GM19099 (cell line): ENCODE data around the gene TNFRSF11A.

ENCODE experiments used
- POLR2A ChIP-seq: IDR thresholded peaks from 3 replicates; pipeline ENCODE4 v1.6.1; 2011; ENCODE audit warnings: low read depth; ENCODE audit not compliant: insufficient read length; ENCODE audit errors: extremely low read depth

The TNFRSF11A gene

DNA sequence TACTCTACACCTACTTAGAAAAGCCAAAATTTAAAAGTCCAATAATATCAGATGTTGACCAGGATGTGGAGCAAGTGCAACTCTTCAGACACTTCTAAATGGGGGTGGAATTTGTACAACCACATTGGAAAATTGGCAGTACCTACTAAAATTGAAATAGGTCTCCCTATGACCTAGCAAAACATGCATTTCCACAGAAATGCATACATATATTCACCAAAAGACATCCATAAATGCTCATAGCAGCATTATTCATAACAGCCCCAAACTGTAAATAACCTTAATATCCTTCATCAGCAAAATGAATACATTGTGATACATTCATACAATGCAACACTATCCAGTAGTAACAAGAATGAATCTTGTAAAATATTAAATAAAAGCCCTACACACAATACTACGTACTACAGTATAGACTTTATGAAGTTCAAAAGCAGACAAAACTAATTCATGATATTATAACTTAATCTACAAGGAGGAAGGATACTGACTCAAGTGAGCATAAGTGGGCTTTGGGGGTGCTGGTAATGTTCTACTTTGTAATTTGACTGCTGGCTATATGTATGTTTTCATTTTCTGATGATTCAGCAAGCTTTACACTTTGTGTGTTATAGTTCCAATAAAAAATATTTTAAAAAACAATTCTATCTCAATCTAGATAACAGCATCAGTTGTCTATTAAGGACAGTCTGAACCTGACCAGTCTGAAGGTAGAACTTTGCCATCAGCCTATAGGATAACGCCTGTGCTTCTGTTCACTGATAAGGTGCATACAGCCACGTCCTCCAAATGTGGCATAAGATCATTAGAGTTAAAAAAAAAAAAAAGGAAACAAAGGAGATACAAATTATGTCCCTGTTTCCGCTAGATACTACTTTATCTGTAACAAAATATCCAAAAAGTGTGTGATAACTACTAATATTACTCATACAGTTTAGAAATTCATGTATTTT is 6.6 kb upstream of the TNFRSF11A start:
- no peak for TF ChIP-seq POLR2A

DNA sequence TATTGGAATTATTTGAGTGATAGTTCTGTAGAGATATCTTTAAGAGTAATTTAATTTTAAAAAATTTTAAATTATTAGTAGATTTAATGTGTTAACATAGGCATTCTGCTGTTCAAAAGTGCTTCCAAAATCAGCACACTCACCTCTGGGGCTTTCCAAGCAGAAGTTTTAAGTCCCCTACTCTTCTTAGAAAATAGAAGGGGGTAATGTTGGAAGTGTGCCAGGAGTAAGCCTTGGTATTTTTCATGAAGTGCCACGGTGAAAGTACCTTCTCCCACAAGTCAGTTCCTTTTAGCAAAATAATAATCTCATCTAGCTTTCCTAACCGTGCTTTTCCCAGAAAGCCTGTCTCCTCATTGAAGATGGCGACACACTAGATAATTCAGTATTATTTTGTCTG is 3.9 kb upstream of the TNFRSF11A start:
- TF ChIP-seq POLR2A, result no peak

DNA sequence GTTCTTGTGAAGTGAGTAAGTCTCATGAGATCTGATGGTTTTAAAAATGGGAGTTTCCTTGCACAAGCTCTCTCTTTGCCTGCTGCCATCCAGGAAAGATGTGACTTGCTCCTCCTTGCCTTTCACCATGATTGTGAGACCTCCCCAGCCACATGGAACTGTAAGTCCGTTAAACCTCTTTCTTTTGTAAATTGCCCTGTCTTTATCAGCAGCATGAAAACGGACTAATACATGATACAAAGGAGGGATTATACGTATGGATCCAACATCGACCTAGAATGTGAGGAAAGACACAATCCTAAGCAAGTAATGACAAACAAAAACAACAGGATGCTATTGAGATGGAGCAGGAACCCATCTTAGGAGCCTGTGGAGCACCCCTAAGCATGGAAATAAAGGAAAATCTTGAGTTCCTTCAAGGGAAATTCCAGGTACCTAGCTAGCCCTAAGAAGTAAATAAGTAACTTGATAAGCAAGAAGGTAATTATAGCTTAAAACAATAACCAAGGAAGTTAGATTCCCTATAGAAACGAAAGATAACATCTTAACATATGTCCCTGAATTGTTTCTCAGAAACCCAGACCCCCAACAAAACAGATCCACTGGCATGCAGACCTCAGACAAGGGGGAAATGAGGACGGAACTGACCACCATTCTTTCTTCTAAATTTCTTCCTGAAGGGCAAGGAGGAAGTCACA is 1.5 kb upstream of the TNFRSF11A start:
- no peak for TF ChIP-seq POLR2A

DNA sequence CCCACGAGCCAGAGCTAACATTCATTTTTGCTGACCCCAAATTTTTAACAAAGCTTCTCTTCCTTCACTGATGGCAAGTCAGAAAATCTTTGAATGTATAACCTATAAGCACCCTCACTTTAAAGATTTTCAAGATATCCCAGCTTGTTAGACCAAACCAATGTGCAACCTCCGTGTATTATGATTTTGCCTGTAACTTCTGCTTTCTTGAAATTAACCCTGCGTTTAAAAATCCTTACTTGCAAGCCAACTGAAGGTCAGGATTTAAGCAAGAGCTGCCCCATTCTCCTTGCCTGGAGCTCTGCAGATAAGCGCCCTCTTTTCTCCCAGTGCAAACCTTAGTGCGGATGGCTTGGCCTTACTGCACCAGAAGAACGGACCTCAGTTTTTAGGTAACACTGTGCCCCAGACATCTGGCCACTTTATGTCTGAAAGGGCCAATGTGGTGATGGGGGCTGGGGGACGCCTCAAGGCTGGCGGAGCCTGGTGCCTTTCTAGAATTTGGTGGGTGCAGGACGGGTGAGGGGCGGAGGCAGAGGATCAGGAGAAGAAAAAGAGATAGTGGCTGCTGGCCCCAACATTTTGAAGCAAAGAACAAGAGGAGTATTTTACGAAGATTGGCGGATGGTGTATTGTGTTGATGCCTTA is 805 bp upstream of the TNFRSF11A start:
- no peak for TF ChIP-seq POLR2A

DNA sequence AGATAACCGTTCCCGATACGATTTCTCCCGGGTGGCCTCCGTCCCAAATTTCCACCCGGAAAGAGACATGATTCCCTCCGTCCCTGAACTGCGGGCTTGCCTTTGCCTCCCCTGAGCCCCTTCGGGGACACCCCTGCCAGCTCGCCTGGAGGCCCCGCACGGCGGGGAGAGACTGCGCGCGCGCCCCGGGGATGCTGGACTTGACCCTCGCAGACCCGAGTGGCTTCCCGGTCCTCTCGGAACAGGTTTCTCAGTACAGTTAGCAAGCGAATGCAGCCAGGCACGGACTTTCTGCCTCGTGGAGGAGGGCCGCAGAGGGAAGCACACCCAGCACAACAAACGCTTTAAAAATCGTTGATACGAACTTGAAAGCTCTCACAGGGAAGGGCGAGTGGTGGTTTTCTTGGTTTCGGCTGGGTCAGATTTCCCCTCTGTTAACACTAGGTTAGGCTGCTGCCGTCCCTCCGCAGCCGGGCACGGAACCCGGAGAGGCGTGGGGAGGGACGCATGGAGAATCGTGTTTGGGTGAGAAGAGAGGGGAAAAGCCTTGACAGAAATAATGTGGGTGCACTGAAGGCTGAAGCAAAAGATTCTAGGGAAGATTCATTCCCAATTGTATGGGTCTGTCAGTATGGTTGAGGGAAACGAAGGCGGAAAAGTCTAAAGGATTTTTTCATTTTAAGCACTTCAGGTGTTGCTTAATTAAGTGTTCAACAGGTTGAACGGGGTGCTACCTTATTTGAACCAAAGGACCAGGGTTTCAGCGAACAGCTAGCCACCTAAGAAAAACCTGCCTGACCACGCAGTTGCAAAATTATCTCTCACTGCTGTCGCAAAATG is 916 bp downstream of the TNFRSF11A start:
- no peak for TF ChIP-seq POLR2A

DNA sequence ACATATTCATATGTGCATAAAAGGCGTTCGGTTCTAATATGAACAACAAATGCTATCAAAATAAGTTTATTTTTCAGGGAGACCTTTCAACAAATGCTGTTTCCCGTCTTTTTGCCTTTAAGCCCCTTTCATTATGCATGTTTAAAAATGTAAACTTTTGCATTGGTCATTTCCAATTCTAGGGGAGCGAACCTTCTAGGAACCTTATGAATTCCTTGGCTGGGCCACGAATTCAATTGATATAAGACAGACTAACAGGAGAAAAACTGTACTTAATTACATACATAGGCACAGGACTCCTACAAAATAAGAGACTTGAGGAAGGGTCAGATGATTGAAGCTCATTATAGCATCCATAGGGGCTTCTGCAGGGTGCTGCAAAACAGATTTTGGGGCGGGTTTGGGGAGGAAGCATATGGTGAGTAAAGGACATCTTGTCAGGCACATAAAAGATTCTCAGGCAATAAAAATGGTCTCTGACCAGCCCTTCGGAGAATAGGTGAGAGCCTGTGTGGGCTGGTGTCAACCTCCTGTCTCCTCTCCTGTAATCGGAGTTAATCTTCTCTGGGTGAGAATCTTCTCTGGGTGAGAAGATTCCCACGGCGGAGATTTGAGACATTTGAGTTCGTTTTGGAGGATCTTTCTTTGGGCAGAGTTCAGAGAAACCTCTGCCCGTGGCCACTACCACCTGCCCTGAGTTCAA is 1.7 kb downstream of the TNFRSF11A start:
- no peak for TF ChIP-seq POLR2A

DNA sequence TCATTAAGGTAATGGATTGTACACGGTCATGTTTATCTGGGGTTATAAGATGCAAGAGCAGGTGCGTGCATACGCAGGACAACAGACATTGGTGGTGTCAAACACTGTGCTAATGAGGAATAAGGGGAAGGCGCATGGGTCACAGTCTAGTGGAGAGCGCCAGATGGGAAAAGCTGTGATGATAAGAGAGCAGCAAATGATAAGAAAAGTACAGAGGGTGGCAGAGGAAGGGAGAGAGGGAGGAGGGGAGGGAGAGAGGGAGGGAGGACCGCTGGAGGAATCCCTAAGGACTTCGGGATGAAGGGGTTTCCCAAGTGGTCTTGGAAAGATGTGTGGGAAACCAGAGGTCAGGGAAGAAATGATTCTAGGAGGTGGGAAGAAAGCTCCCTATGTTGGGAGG is 2.9 kb downstream of the TNFRSF11A start:
- no peak for TF ChIP-seq POLR2A

DNA sequence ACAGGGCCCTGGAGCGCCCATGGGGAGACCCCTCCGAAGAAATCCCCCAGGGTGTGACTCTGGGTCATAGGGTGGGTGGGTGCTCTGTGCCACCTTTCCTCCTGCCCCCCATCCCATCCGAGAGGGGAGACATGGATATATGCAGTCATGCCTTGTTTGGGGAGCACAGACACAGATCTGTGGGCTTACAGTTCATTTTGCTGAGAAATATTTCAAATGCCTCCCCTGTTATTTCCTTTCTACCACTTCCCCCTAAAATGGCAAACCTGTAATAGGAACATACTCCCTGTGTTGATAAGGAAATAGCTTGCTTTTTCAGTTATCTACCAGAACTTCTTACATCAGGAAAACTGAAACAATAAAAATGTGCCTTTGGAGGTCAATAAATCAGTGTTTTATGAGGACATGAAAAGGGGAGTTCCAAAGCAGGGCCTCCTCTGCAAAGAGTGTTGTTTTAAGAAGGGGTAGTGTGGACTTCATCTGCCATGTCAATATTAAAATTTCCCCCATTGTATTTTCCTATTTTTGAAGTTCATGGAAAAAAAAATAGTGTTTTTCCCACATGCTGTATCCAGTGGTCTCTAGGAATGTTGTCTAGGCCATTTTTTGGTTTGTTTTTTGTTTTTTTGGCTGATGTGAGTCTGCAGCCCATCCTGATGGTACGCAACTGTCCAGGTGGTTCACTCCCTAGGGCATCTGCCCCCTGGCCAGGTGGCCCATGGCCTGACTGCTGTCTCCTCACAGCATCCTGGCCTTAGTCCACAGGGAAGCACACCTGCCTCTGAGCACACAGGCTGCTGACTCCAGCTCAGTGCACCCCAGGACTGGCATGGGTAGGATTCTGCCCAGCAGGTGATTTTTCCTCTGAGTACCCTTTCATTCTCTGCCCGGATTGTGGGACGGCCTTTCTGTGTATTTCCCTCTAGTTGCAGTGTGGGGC is 3.7 kb downstream of the TNFRSF11A start:
- TF ChIP-seq POLR2A, result no peak

DNA sequence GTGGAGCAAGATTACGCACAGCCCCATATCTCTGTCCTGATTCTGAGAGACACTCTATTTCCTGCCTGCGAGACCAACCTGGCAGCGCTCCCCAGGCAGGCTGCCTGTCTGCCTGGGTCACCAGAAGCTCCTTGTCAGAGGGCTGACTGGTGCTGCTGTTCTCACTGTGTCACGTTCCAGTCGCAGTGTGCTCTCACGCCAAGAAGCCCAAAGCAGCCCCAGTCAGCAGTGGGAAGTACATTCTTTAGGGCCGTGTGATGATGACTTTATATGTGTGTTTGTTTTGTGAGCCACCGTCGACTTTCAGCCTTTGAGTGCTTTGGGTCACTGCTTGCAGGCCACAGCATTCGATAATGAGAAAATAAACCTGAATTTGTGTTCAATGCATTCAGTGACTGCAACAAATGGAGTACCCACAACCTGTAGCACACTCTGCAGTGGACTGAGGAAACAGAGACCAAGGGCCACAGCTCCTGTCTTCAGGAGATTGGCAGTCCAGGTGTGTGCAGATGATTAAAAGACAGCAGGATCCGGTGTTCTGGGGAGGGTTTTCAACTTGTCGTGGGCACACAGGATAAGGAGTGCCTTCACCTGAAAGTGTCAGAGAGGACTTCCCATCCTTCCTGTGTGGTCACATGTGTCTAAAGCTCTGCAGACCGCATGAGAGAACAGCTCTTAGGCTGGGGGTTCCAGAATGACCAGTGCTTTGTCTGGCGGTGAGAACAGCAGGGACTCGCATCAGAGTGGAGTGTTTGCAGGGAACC is 4.8 kb downstream of the TNFRSF11A start:
- no peak for TF ChIP-seq POLR2A

DNA sequence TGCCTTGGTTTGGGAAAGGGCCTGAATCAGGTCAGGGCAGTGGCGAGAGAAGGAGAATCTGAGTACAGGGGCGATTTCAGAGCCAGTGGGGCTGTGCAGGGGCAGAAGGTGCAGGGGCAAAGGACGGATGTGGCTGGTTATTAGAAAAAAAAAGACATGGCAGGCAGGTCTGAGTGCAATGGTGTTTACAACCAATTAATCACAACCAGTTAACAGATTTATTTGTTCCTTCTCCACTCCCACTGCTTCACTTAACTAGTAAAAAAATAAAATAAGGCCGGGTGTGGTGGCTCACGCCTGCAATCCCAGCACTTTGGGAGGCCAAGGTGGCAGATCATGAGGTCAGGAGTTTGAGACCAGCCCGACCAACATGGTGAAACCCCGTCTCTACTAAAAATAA is 5.5 kb downstream of the TNFRSF11A start:
- no peak for TF ChIP-seq POLR2A

DNA sequence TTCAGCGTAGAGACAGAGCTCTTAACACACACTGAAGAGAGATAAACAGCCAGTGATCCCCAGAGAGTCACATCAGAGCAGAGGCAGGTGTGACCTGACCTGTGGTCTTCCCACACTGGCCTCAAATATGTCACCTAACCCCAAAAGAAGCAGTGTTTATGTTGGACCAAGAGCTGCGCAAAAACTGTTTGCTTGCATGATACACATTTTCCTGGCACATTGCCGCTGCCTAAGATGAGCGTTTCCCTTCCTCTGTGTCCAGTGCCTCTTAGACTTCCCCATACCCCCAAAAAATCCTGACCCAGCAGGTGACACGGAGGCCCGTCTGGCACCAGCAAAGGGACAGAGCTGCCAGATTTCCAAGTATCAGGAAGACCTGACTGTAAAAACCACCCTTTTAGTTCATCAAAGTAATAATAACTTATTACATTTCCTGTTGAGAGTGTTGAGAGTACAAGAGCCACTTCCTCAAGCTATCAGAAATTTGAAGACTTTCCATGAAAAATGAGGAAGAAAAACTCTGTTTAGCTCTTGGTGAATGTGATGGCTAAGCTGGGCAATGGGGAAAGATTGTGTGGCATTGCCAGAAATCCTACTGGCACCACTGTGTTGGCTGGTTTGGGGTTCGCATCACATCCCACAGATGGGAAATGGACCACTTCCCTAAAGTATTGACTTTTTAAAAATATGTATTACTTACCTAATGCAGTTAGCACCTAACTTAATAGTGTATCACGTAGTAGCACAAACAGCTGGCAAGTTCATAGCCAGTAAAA is 6.7 kb downstream of the TNFRSF11A start:
- TF ChIP-seq POLR2A, result no peak

DNA sequence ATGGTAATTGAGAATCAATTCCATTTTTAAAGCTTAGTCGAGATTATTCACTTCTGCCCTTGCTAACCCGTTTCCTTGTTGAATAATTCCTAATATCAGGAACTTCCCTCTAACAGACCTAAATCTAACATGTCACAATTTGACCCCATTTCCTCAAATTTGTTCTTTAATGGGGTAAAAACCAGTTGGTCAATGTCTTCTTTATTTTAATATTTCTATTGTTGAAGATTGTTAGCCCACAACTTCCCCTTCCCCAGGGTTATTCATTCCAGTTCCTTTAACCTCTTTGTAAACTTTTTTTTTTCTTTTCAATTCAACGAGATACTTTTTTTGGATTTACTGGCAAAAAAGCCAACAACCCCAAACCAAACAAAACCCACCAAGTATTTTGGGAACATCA is 7.3 kb downstream of the TNFRSF11A start:
- no peak for TF ChIP-seq POLR2A
